Esophagus muscularis mucosa (tissue), 3 donors: ENCODE measurements around the gene MYH15.

Experiments
- POLR2AphosphoS5 ChIP-seq, 2 donors: sonication (generic); formaldehyde crosslinking; IDR thresholded peaks; one replicate each; pipeline ENCODE4 v1.6.1; 2017; ENCODE audit warnings: antibody characterized with exemption in 2 of 2
- TF ChIP-seq, protein P1 (sequence below), 3 experiments: fragments of 200-600 bp in 2 of 3; fragments of 450-650 bp in 1 of 3; sonication (generic) in 2 of 3; IDR thresholded peaks; one replicate each; pipeline ENCODE4 v1.5.1; 2017 to 2019; ENCODE audit warnings: antibody characterized with exemption in 3 of 3, mild to moderate bottlenecking in 2 of 3, moderate library complexity in 1 of 3

DNA sequence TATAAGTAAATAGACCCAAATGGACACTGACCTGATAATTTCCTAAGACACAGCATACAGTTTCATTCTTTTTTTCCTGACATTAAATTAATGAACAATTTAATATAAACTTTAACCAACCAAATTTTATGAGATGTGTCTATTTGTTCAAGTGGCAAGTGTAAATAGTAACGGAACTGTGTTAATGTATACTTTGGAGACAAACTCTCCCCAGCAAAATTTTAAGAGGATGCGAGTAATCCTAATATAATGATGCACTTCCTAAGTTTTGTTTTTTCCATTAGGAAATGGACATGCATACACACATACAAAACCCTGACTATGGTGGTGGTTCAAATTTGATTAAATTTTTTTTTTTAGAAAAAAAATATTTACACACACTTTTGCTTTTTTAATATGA lies 38.5 kb upstream of the MYH15 start:
- TF ChIP-seq, protein P1, sequence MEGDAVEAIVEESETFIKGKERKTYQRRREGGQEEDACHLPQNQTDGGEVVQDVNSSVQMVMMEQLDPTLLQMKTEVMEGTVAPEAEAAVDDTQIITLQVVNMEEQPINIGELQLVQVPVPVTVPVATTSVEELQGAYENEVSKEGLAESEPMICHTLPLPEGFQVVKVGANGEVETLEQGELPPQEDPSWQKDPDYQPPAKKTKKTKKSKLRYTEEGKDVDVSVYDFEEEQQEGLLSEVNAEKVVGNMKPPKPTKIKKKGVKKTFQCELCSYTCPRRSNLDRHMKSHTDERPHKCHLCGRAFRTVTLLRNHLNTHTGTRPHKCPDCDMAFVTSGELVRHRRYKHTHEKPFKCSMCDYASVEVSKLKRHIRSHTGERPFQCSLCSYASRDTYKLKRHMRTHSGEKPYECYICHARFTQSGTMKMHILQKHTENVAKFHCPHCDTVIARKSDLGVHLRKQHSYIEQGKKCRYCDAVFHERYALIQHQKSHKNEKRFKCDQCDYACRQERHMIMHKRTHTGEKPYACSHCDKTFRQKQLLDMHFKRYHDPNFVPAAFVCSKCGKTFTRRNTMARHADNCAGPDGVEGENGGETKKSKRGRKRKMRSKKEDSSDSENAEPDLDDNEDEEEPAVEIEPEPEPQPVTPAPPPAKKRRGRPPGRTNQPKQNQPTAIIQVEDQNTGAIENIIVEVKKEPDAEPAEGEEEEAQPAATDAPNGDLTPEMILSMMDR (IDR thresholded peaks at IDR 0.05): no peak
- TF ChIP-seq POLR2AphosphoS5 (IDR thresholded peaks at IDR 0.05): no peak
